ENCODE data around the gene ANKLE1. TPM values are rescaled to one million over a fixed set of nuclear protein-coding genes. Genes with fewer than 3 reads are reported as not detected.

ANKLE1 gene
- total and polyA plus RNA-seq, 2 experiments from 2014 or later: 0.29 to 0.90 TPM

DNA sequence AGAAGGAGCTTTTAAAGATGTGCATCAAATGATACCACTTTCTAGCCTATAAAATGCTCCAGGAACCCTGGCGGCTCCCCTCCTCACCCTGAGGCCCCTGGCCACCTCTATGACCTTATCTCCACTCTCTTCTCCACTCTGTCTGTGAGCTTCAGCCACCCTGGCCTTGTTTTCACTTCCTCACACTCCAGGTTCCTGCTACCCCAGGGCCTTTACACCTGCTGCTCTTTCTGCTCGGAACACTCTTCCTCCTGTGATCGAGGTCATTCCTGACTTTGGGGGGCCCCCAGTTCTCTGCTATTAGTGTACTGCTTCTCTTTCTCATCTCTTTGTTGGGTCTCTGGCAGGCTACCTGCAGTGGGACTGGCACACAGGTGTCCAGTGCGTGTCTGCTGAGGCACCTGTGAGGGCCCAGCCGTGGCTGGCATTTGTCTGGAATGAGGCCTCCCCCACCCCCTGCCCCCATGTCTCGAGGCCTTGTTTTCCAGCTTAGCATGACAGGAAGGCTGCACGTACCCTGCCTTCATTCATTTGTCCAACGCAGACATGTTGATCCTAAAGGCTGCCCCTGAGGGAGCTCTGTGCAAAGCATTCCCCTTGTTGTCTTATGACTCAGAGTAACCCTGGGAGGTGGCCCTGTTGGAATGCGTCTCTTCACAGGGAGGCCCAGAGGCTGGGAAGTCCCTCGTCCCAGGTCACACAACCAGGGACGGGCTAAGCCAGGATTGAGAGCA is 29.9 kb downstream of the ANKLE1 start:
- peak overlapping the region; percentile 88 for H3K27ac ChIP-seq
- H2AFZ ChIP-seq: no peak overlapping the region
- no peaks in the 10 kb centered on the region for H3K27me3 ChIP-seq
- no peak overlapping the region for H3K4me3 ChIP-seq
- peaks cover 54% of the 10 kb centered on the region for H3K79me2 ChIP-seq
- TF ChIP-seq CTCF (IDR thresholded peaks at IDR 0.05; ENCODE audit: poor library complexity) (no peak), EZH2phosphoT487 (IDR thresholded peaks at IDR 0.05; ENCODE audit: low read depth, severe bottlenecking, unreplicated experiment) (no peak), EZH2 (IDR thresholded peaks at IDR 0.05; ENCODE audit: borderline replicate concordance) (no peak)
- H3K36me3 ChIP-seq (replicated peaks; ENCODE audit: insufficient read depth, low read depth): no peaks in the 10 kb centered on the region
- H4K20me1 ChIP-seq (ENCODE audit: insufficient read depth, poor library complexity, severe bottlenecking): peaks cover 7% of the 10 kb centered on the region
- H3K9me2 ChIP-seq (replicated peaks; ENCODE audit: insufficient read depth): no peaks in the 10 kb centered on the region
- peak; percentile 74 for DNase-seq (ENCODE audit: low spot score)
- H3K4me1 ChIP-seq (ENCODE audit: insufficient read depth): peaks cover 20% of the 10 kb centered on the region
- H3K4me2 ChIP-seq: peak overlapping the region; percentile 55
- no peaks in the 10 kb centered on the region for H3K9me3 ChIP-seq (ENCODE audit: low read depth)
- WGBS (ENCODE audit: low lambda C conversion rate, missing lambda C conversion rate): 73% methylated on average over 11 of the region's 11 CpGs

DNA sequence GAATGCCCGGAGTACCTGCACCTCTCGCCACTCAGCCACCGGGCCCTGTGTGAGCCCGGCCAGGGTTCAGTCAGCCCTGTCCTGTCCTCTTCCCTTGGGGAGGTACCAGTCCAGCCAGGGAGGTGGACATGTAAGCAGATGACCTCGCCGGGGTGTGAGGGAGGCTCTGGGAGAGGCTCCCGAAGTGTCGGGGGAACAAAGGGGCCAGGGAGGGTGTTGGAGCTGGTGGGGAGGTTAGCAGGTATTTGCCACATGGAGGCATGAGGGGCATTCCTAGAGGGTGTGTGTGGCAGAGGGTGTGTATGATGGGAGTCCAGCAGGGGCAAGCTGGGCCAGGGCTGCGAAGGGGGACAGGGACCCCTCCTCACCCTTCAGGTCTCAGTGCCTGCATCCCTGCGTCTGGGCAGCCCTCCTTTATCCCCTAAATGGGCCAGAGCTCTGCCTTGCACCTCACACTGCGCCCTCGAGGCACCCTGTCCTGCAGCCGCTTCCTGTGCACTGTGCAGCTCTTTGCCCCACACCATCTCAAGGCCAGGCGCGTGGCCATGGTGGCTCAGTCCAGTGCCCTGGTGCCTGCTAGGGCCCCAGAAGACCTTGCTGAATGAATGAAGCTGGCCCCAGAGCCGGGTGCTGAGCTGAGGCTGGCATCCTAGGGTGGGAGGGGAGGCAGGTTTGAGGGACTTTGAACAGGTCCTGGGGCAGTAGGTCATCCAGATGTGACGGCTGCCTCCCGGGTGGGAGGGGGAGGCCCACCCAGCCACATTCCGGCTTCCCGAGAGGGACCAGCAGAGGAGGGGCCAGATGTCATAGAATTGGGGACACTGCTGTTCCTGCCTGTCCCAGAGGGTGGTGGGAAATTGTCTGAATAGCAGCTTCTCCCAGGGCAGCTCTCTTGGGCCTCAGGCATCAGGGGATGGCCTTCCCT is 30.8 kb downstream of the ANKLE1 start:
- H3K4me1 ChIP-seq (ENCODE audit: insufficient read depth): peaks cover 17% of the 10 kb centered on the region
- TF ChIP-seq EZH2 (IDR thresholded peaks at IDR 0.05; ENCODE audit: borderline replicate concordance) (no peak), CTCF (IDR thresholded peaks at IDR 0.05; ENCODE audit: poor library complexity) (no peak), EZH2phosphoT487 (IDR thresholded peaks at IDR 0.05; ENCODE audit: low read depth, severe bottlenecking, unreplicated experiment) (no peak)
- peaks cover 48% of the 10 kb centered on the region for H3K79me2 ChIP-seq
- no peaks in the 10 kb centered on the region for H3K9me3 ChIP-seq (ENCODE audit: low read depth)
- H3K27ac ChIP-seq: peak overlapping the region; percentile 88
- H3K4me3 ChIP-seq: no peak overlapping the region
- peak overlapping the region; percentile 55 for H3K4me2 ChIP-seq
- no peaks in the 10 kb centered on the region for H3K36me3 ChIP-seq (replicated peaks; ENCODE audit: insufficient read depth, low read depth)
- no peaks in the 10 kb centered on the region for H3K27me3 ChIP-seq
- WGBS (ENCODE audit: low lambda C conversion rate, missing lambda C conversion rate): 85% methylated on average over 19 of the region's 20 CpGs
- DNase-seq (ENCODE audit: low spot score): peak; percentile 7
- no peaks in the 10 kb centered on the region for H3K9me2 ChIP-seq (replicated peaks; ENCODE audit: insufficient read depth)
- no peak overlapping the region for H2AFZ ChIP-seq
- H4K20me1 ChIP-seq (ENCODE audit: insufficient read depth, poor library complexity, severe bottlenecking): peaks cover 7% of the 10 kb centered on the region

- WGBS (ENCODE audit: low lambda C conversion rate, missing lambda C conversion rate): 96% methylated on average over 19 of the region's 19 CpGs
- TF ChIP-seq EZH2 (IDR thresholded peaks at IDR 0.05; ENCODE audit: borderline replicate concordance) (no peak), EZH2phosphoT487 (IDR thresholded peaks at IDR 0.05; ENCODE audit: low read depth, severe bottlenecking, unreplicated experiment) (no peak), CTCF (IDR thresholded peaks at IDR 0.05; ENCODE audit: poor library complexity) (no peak)
These were observed 32.4 kb downstream of the ANKLE1 start for GRCh38 chr19:17314007-17314593.

More at GRCh38 chr19:17314007-17314593, 32.4 kb downstream of the ANKLE1 start:
- Histone ChIP-seq H3K36me3 (replicated peaks; ENCODE audit: insufficient read depth, low read depth) (no peaks in the 10 kb centered on the region), H3K4me3 (no peak overlapping the region), H3K4me2 (no peak overlapping the region), H3K27me3 (no peaks in the 10 kb centered on the region), H3K9me2 (replicated peaks; ENCODE audit: insufficient read depth) (no peaks in the 10 kb centered on the region), H2AFZ (no peak overlapping the region), H3K27ac (no peak overlapping the region), H4K20me1 (ENCODE audit: insufficient read depth, poor library complexity, severe bottlenecking) (peaks cover 7% of the 10 kb centered on the region), H3K9me3 (ENCODE audit: low read depth) (no peaks in the 10 kb centered on the region), H3K4me1 (ENCODE audit: insufficient read depth) (peaks cover 17% of the 10 kb centered on the region), H3K79me2 (peaks cover 42% of the 10 kb centered on the region)
- DNase-seq (ENCODE audit: low spot score): no peak

Data from hepatocyte (in vitro differentiated cells).